PC-9 (cell line): ENCODE measurements around the gene GNAQ. TPM values are rescaled to one million over a fixed set of nuclear protein-coding genes. Genes with fewer than 3 reads are reported as not detected.
A peak's percentile ranks its signal among the peaks of the same experiment; 100 is the strongest.

Source experiments
- BruUV-seq: library from RNA; stranded (reverse); fragments of 400-500 nt; replicated peaks from 2 replicates; lab custom pipeline; 2021; lab: Mats Ljungman, UMichigan
- CTCF ChIA-PET: fragments of 300-600 bp; sonication (Branson Sonifier 250); formaldehyde crosslinking; loops from one replicate; lab custom pipeline; 2022; ENCODE audit warnings: antibody characterized with exemption; lab: Charles Lee
- POLR2A ChIA-PET: fragments of 300-600 bp; sonication (Branson Sonifier 250); formaldehyde crosslinking; loops from one replicate; lab custom pipeline; 2022; ENCODE audit warnings: antibody characterized with exemption; ENCODE audit not compliant: unreplicated experiment; lab: Charles Lee
- DNase-seq, 2 experiments: peaks; one replicate each; pipeline versions ENCODE4 v3.0.0 to v3.0.0-alpha.2; 2015 to 2022; ENCODE audit warnings: mixed read lengths in 1 of 2
- H2AFZ ChIP-seq: fragments of 200-600 bp; sonication (generic); 2 replicates; pipeline ENCODE4 v1.8.1; 2017; ENCODE audit warnings: antibody characterized with exemption
- H3F3A ChIP-seq: fragments of 200-600 bp; sonication (generic); 2 replicates; pipeline ENCODE4 v1.8.1; 2017; ENCODE audit warnings: antibody characterized with exemption, mild to moderate bottlenecking, low read depth; ENCODE audit not compliant: insufficient read depth
- H3K27ac ChIP-seq: fragments of 200-600 bp; sonication (generic); 2 replicates; pipeline ENCODE4 v1.6.1; 2016; ENCODE audit warnings: mixed run types
- H3K27me3 ChIP-seq: fragments of 200-600 bp; sonication (generic); 2 replicates; pipeline ENCODE4 v1.6.1; 2016; ENCODE audit warnings: low read depth, mixed run types; ENCODE audit not compliant: insufficient read depth
- H3K36me3 ChIP-seq: fragments of 200-600 bp; sonication (generic); 2 replicates; pipeline ENCODE4 v1.6.1; 2016; ENCODE audit warnings: low read depth, mixed run types
- H3K4me1 ChIP-seq: fragments of 200-600 bp; sonication (generic); replicated peaks from 2 replicates; pipeline ENCODE4 v1.6.1; 2016; ENCODE audit warnings: mixed run types; ENCODE audit not compliant: insufficient read depth
- H3K4me2 ChIP-seq: fragments of 200-600 bp; sonication (generic); 2 replicates; pipeline ENCODE4 v1.6.1; 2017; ENCODE audit warnings: mixed run types
- H3K4me3 ChIP-seq: fragments of 200-600 bp; sonication (generic); 2 replicates; pipeline ENCODE4 v1.6.1; 2016; ENCODE audit warnings: mixed run types
- H3K79me2 ChIP-seq: fragments of 200-600 bp; sonication (generic); 2 replicates; pipeline ENCODE4 v1.6.1; 2017; ENCODE audit warnings: low read depth, mixed run types
- H3K9me2 ChIP-seq: fragments of 200-600 bp; sonication (generic); 2 replicates; pipeline ENCODE4 v1.8.1; 2017; ENCODE audit warnings: mild to moderate bottlenecking; ENCODE audit not compliant: insufficient read depth
- H3K9me3 ChIP-seq: fragments of 200-600 bp; sonication (generic); 2 replicates; pipeline ENCODE4 v1.8.1; 2016; ENCODE audit warnings: low read depth; ENCODE audit not compliant: insufficient read depth
- H4K20me1 ChIP-seq: fragments of 200-600 bp; sonication (generic); 2 replicates; pipeline ENCODE4 v1.8.1; 2017; ENCODE audit not compliant: insufficient read depth
- EZH2 ChIP-seq: fragments of 200-600 bp; sonication (generic); IDR thresholded peaks from 2 replicates; pipeline ENCODE4 v1.8.0; 2017; ENCODE audit warnings: antibody characterized with exemption, low read depth
- intact Hi-C: fragments of 100-400 bp; cut with micrococcal nuclease; formaldehyde crosslinking; loops from one replicate; pipeline ENCODE4 v1.10.0; 2022; ENCODE audit not compliant: unreplicated experiment
- total RNA-seq: library from RNA; stranded (reverse); gene quantifications from 2 replicates; pipeline ENCODE4 v1.2.3, GENCODE V29; 2021
- TF ChIP-seq, protein P1 (sequence below): fragments of 200-600 bp; sonication (generic); conservative IDR thresholded peaks from 2 replicates; pipeline ENCODE4 v1.6.1; 2017; ENCODE audit warnings: mixed run types, antibody characterized with exemption, mild to moderate bottlenecking, moderate library complexity

Gene GNAQ
- total RNA-seq, 1 experiment from 2014 or later: 51.6 TPM

DNA sequence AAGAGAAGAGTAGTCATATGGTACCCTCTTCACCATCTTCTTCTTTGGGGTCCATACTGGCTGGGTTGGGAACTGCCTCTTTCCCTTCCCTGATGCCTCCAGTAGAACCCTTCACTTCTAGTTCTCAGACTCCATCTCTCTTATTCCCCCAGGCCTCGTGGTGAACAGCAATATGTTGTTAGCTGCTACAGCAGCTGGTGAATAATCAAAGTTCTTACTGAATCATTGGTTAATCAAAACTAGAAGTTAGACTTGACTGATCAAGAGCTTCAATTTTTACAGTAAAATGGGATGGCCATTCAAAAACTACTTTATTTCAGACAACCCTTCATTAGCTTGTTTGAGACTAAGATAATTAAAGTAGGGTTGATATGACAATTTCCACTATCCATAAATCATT lies 192.6 kb downstream of the GNAQ start:
- POLR2A ChIA-PET: no interaction called here
- no peaks in the 10 kb centered on the region for H3K79me2 ChIP-seq

DNA sequence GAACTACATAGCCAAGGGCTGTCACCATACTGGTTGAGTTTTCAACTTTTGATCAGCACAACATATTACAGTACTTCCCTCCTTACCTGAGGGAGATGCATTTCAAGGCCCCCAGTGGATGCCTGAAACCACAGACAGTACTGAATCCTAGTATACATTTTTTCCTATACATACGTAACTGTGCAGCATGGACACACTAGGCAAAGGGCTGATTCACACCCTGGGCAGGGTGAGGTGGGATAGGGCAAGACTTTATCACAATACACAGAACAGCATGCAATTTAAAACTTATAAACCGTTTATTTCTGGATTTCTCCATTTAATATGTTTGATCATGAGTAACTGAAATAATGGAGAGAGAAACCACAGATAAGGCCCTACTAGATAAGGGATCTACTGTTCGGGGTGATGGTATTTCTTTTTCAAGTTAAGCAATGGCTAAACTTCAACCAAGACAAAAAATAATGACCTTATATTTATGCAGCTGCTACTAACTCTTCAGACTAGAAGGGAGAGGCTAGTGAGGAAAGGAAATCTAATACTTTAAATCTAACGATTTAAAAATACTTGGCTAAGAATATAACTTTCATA lies 196.6 kb downstream of the GNAQ start:
- Histone ChIP-seq H3K4me3 (no peak overlapping the region), H3K79me2 (no peaks in the 10 kb centered on the region), H3K36me3 (no peaks in the 10 kb centered on the region), H2AFZ (no peak overlapping the region), H3K27ac (no peak overlapping the region), H3F3A (0 out of 2 replicates have a peak, but pooled peaks cover 6% of the 10 kb centered on the region), H3K9me3 (no peaks in the 10 kb centered on the region; the same call in 1 of the 2 replicates), H3K4me2 (no peak overlapping the region), H3K27me3 (no peaks in the 10 kb centered on the region), H3K4me1 (peaks cover 13% of the 10 kb centered on the region), H3K9me2 (no peaks in the 10 kb centered on the region), H4K20me1 (no peaks in the 10 kb centered on the region)
- BruUV-seq: no TSS peak
- no peak for DNase-seq
- intact Hi-C loops: loop anchor here (5.0 kb wide), 1 partner anchor 83 kb away; no protein-coding TSS in a partner anchor
- POLR2A ChIA-PET: no interaction called here
- TF ChIP-seq EZH2: no peak
- TF ChIP-seq, protein P1, sequence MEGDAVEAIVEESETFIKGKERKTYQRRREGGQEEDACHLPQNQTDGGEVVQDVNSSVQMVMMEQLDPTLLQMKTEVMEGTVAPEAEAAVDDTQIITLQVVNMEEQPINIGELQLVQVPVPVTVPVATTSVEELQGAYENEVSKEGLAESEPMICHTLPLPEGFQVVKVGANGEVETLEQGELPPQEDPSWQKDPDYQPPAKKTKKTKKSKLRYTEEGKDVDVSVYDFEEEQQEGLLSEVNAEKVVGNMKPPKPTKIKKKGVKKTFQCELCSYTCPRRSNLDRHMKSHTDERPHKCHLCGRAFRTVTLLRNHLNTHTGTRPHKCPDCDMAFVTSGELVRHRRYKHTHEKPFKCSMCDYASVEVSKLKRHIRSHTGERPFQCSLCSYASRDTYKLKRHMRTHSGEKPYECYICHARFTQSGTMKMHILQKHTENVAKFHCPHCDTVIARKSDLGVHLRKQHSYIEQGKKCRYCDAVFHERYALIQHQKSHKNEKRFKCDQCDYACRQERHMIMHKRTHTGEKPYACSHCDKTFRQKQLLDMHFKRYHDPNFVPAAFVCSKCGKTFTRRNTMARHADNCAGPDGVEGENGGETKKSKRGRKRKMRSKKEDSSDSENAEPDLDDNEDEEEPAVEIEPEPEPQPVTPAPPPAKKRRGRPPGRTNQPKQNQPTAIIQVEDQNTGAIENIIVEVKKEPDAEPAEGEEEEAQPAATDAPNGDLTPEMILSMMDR: no peak
- CTCF ChIA-PET: no interaction called here

More for the DNA sequence above, 192.6 kb downstream of the GNAQ start:
- Histone ChIP-seq H2AFZ (no peak overlapping the region), H3K9me3 (no peaks in the 10 kb centered on the region; the same call in 1 of the 2 replicates), H3K27ac (peak overlapping the region; percentile 56; the same call in 1 of the 2 replicates), H3K27me3 (no peaks in the 10 kb centered on the region), H4K20me1 (no peaks in the 10 kb centered on the region), H3F3A (0 out of 2 replicates have a peak, but pooled peaks cover 6% of the 10 kb centered on the region), H3K9me2 (no peaks in the 10 kb centered on the region), H3K4me2 (peak overlapping the region; percentile 31; the same call in 1 of the 2 replicates), H3K4me3 (no peak overlapping the region), H3K36me3 (no peaks in the 10 kb centered on the region), H3K4me1 (peaks cover 22% of the 10 kb centered on the region)
- no TSS peak for BruUV-seq
- no peak for TF ChIP-seq EZH2
- CTCF ChIA-PET: no interaction called here
- DNase-seq: no peak
- intact Hi-C loops: loop anchor here (5.0 kb wide), 1 partner anchor 87 kb away; no protein-coding TSS in a partner anchor

- intact Hi-C loops: no loop called here
- Histone ChIP-seq H3K9me3 (no peaks in the 10 kb centered on the region), H3K9me2 (no peaks in the 10 kb centered on the region), H3K4me3 (no peak overlapping the region), H3K27ac (no peak overlapping the region), H2AFZ (no peak overlapping the region), H3K4me2 (no peak overlapping the region), H3K27me3 (no peaks in the 10 kb centered on the region), H3K36me3 (no peaks in the 10 kb centered on the region), H4K20me1 (no peaks in the 10 kb centered on the region), H3K4me1 (peaks cover 1% of the 10 kb centered on the region), H3F3A (0 out of 2 replicates have a peak, but pooled peaks cover 6% of the 10 kb centered on the region), H3K79me2 (no peaks in the 10 kb centered on the region)
- TF ChIP-seq, protein P1: no peak
- no peak for TF ChIP-seq EZH2
- POLR2A ChIA-PET: no interaction called here
- no peak for DNase-seq
- CTCF ChIA-PET: no interaction called here
- BruUV-seq: no TSS peak
Measured at GRCh38 chr9:77833561-77834429, 197.8 kb downstream of the GNAQ start.
